Inflammatory macrophage treated with lipopolysaccharide for 1 hour (primary cell): ENCODE measurements around the gene FRMD4B.
"Not testable (repeated sequence)": the region's sequence is repeated elsewhere in the genome, so short reads cannot be mapped to it uniquely, and the experiment has no call there.

Source experiments
- DNase-seq, 2 donors: peaks; one replicate each; pipeline ENCODE4 v3.0.0-alpha.2; 2020 to 2022

FRMD4B gene

DNA sequence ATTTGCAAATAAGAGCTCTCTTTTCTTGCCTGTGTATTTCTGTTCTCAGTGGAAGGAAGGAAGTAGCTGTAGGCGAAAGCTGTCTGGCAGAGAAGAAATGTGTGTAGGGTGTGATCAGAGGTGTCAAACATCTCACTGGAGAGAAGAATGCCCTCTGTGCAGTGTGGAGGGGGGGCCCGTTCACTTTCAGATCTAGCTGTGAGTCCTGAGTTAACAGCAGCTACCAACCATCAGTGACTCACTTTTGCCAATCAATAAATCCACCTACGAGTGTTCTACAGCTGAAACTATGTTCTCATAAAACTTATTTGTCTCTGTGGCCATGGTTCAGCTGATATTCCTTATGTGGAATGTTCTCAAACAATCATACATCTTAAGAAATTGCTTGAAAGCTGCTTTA lies 103.7 kb downstream of the FRMD4B start:
- no peak for DNase-seq

DNA sequence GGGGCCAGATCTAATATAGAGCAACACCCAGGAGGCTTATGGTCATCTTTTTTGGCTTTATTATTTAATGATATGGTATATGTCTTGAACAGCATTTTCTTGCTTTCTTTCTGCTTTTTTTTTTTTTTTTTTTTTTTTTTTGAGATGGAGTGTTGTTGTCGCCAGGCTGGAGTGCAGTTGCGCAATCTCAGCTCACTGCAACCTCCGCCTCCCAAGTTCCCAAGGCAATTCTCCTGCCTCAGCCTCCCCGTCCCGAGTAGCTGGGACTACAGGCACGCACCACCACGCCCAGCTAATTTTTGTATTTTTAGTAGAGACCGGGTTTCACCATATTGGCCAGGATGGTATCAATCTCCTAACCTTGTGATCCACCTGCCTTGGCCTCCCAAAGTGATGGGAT lies 108.5 kb downstream of the FRMD4B start:
- not testable (repeated sequence) for DNase-seq

DNA sequence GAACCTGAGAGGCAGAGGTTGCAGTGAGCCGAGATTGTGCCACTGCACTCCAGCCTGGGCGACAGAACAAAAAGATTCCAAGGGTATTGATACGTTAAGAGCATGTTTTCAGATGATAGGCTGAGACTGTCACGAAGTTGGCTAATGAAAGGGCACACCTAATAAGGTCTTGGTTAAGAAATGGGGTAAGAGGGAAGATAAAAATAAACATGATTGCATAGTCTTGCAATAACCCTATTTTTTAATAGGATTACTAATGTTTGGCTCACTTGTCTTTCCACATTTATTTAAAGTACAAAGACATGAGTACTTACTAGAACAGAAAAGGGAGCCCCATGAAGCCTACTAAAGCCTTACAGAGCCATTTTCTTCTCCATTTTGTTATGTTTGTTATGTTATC lies 109.0 kb downstream of the FRMD4B start:
- peak in 1 of 2 donors; percentile 1 for DNase-seq

DNA sequence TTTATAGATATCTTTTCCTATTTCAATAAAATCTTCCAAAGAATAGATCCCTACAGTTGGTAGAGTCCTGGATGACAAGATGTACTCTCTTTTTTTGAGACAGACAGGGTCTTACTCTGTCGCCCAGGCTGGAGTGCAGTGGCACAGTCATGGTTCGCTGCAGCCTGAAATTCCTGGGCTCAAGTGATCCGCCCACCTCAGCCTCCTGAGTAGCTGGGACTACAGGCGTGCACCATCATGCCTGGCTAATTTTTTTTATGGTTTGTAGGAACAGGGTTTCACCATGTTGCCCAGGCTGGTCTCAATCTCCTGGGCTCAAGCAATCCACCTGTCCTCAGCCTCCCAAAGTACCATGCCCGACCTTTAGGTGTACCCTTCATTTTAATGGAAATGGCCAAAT lies 109.7 kb downstream of the FRMD4B start:
- DNase-seq = not testable (repeated sequence)

DNA sequence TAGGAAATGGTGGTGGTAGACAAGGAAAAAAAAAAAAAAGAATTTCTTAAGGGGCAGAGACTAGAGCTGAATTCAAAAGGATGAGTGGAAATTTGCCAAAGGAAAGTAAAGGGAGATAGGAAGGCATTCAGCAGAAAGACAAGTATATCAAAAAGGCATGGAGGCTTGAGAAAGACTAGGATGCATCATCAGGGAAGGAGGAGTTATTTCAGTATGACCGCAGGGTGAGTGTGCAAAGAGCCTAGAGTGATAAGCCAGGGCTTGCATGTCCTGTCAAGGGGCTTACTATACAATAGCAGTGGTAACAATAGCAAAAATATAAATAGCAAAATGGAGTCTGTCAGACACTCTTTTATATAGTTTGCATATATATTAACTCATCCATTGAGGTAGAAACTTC lies 112.0 kb downstream of the FRMD4B start:
- DNase-seq = no peak

DNA sequence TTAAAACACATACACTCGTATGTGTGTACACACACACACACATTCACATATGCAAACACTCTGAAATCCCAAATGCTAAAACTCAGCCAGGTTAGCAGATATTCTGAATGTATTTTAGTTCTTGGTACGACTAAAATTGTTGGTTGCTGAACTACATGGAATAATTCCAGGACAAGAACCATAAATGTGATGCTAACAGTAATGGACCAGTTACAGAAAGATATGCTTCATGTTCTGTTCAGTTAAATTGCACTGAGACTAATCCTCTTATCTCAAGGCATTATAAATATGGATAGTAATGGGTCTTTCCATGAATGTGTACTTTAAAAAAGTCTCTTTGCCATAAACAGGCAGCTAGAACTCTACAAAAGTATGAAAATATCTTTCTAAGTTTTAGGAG lies 113.3 kb downstream of the FRMD4B start:
- no peak for DNase-seq

DNA sequence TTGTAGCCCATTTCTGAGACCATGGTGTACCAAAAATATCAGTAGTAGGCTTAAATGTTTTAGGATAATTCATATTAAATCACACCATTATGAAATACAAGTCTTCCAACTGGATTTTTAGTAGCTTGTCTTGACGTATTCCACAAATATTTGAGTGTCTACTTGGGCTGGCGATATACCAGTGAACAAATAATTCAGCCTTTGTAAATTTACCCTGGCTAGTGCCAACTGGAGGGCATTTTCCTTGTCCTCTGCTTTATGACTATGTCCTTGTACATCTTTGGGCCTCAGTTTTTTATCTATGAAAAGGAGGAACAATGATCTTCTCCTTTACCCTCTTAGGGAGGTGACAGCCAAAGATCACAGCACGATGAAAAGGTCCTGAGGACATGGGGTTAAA lies 114.8 kb downstream of the FRMD4B start:
- no peak for DNase-seq

DNA sequence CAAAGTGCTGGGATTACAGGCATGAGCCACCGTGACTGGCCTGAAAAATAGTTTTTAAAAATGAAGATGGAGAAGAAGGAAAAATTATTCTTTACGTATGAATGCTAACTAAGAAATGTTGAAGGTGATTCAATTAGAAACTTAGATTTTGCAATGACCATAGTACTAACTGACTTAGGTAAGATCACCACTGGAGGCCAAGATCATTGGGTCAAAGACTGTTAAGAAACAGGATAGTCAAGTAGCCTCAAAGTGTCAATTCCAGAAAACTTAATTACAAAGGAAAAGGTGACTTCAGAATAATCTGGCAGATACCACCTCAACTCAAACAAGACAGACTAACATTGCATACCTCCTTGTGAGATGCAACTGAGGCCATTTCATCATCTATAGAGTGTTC lies 119.3 kb downstream of the FRMD4B start:
- DNase-seq = no peak

DNA sequence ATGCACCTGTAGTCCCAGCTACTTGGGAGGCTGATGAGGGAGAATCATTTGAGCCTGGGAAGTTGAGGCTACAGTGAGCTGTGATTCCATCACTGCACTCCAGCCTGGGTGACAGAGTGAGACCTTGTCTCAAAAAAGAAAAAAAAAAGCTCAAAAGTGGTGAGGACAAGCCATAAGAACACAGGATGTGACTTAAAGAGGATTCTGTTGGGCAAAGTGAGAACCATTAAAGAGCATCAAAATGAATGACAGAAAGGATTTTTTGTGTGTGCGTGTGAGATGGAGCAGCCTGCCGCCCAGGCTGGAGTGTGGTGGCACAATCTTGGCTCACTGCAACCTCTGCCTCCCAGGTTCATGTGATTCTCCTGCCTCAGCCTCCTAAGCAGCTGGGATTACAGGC lies 119.8 kb downstream of the FRMD4B start:
- not testable (repeated sequence) for DNase-seq

DNA sequence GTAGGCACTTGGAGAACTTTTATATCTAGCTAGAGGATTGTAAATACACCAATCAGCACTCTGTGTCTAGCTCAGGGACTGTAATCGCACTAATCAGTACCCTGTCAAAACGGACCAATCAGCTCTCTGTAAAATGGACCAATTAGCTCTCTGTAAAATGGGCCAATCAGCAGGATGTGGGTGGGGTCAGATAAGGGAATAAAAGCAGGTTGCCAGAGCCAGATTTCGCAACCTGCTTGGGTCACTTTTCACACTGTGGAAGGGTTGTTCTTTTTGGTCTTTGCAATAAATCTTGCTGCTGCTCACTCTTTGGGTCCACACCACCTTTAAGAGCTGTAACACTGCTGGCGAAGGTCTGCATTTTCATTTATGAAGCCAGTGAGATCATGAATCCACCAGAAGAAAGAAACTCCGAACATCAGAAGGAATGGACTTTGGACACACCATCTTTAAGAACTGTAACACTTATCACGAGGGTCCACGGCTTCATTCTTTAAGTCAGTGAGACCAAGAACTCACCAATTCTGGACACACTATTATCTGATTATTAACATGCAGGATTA lies 125.0 kb downstream of the FRMD4B start:
- not testable (repeated sequence) for DNase-seq

DNA sequence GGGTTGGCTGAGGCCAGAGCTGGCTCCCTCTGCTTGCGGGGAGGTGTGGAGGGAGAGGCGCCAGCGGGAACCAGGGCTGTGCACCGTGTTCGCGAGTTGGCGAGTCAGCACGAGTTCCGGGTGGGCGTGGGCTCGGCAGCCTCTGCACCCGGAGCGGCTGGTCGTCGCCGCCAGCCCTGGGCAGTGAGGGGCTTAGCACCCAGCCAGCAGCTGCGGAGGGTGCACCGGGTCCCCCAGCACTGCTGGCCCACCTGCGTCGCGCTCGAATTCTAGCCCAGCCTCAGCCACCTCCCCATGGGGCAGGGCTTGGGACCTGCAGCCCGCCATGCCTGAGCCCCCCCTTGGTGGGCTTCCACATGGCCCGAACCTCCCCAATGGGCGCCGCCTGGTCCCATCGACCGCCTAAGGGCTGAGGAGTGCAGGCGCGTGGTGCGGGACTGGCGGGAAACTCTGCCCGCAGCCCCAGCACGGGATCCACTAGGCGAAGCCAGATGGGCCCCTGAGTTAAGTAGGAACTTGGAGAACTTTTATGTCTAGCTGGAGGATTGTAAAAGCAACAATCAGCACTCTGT lies 125.6 kb downstream of the FRMD4B start:
- DNase-seq = no peak

DNA sequence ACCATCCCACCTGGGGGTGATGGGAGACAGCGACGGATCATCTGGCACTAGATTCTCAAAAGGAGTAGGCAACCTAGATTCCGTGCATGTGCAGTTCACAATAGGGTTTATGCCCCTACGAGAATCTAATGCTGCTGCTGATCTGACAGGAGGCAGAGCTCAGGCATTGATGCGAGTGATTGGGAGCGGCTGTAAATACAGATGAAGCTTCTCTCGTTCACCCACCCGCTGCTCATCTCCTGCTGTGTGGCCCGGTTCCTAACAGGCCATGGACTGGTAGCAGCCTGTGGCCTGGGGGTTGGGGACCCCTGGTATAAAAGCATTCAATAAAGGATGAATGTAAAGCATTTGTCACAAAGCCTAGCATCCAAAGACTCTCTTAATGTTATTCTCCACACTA lies 126.8 kb downstream of the FRMD4B start:
- DNase-seq = no peak

DNA sequence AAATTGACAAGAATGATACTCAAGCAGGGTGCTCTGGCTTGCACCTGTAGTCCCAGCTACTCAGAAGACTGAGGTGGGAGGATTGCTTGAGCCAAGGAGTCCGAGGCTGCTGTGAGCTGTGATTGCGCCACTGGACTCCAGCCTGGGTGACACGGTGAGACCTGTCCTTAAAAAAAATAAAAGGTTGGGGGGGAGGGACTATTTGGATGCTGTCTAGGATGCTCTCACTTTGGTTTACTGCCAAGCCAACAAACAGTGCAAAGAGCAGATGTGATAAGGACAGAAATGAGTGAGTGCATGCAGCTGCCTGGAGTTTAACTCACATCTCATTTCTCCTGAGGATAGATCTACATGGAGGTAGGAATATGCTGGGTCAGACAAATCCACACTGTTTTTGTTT lies 130.0 kb downstream of the FRMD4B start:
- DNase-seq = no peak

DNA sequence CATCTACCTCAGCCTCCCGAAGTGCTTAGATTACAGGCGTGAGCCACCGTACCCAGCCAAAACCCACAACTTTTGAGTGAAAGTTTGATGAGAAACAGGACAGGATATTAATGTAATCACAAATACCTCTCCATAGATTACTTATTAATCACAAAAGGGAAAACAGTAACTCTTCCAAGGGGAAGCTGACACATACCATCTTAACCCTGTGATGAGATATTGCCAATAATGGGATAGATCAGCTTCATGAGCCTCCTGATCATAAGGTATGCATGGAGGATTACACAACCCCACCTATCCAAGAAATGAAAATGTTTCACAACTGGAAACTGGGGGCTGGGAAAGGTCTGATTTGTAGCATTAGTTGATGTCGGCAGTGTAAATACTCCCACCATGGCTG lies 131.5 kb downstream of the FRMD4B start:
- DNase-seq = no peak

DNA sequence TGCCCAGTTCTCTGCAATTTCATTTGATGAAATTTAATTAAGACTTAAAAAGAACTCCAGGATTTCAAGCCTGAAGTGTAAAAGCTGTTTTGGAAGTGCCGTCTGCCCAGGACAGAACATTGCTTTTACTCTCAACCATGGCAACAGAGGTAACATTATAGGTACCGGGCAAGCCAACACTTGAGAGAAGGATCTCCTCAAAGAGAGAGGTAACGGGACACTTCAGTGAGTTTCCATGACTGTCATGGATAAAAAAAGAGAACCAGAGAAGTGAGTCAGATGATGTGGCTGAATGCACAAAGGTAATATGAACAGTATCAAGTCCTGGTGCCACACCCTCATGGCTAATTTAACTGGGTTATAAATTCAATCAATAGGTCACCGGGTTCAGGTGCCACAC lies 133.3 kb downstream of the FRMD4B start:
- no peak for DNase-seq

DNA sequence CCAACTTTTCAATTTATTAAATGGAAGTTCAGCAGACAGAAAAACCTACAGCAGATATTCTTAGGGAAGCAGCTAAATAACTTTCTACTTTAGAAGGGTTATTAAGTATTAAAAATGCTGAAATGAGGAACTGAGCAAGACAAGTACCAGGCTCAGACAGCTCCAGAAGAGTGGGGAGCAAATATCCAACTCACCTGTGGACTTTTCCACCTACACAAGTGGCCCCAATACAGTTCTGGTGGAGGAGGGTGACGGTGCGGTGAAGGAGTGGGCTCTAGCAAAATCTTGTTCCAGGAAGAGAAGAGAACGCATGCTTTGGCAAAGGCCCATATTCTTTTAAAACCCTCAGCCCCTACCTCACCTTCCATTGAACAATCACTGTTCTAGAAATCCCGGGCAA lies 133.7 kb downstream of the FRMD4B start:
- no peak for DNase-seq

DNA sequence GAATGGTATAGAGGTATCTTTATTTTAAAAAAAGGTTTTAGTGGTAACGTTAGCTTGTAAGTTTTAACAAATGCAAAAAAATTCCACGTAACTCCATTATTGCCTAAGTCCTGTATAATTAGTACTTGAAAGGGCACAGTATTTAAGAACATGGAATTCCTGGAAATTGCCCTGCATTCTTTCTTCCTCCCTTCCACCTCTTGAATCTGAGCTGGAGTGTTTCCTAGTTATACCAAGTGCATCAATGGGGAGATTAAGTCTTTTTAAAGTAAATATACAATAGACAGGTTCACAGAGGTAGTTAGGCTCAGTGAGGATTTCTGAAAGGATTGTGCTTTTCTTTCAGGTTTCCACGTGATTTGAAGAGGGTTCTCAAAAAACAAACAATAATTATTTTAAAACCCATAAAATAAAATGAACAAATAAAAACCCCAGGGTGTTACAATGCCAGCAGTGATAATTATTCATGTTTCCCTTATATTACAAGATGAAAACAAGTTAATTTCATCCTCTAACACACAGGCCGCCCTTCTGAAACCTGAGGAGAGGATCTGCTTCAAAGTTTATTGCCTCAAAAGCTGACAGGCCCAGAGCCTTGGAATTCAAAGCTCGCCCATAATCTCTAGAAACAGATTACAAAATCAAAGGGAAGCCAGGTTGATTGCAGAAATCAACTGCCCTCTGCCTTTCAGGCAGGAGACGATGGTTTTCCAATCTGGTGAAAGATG lies 134.6 kb downstream of the FRMD4B start:
- no peak for DNase-seq

DNA sequence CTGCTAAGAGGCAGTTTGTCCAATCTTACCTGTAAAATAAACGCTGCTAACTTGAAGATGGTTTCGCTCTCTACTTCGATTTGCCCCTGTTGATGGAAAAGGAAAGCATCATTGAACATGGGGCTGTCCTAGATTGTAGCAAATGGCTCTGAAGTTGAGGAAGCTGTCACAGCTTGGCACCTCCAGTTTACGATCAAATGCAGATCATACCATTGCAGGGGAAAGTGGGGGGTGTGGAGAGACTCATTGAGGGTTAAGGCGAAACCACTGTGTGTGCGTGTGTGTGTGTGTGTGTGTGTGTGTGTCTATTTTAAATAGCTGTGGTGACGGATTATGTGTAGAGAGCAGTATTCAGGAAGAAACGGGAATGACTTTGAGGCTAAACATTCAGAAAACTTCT lies 135.9 kb downstream of the FRMD4B start:
- no peak for DNase-seq

DNA sequence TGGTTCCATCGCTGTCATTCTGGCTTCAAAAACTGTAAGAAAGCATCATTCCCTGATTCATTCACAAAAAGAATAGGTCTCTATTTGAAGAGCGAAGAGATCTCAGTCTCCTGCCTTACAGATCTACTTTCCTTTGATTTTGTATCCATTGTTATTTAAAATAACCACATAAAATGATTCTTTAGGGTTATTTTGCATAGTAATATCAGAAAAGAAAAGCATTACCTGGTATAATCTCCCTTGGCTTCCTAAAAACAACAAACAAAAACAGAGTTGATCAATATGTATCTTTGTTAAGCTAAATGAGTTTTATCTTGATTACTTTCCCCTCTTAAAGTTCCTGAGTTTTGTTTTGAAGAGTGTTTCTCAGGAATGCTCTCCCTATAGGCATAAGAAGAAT lies 136.9 kb downstream of the FRMD4B start:
- DNase-seq = no peak

DNA sequence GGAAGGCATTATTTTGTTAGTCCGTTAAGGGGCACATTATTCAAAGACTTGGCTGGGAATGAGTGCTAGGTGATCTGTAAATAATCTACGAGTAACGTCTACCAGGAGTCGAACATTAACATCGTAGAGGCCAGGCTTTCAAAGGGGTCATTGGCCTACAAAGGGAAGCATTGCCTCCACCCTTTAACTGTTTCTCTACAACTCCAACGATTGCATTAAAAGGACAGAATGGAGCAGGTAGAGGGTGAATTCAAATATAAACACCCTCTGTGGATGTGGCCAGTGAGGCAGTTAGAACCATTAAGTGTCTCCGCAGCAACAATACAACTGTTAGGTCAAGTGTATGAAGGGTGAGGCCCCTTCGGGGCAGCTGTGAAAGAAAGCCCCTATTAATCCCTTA lies 137.5 kb downstream of the FRMD4B start:
- DNase-seq = no peak

DNA sequence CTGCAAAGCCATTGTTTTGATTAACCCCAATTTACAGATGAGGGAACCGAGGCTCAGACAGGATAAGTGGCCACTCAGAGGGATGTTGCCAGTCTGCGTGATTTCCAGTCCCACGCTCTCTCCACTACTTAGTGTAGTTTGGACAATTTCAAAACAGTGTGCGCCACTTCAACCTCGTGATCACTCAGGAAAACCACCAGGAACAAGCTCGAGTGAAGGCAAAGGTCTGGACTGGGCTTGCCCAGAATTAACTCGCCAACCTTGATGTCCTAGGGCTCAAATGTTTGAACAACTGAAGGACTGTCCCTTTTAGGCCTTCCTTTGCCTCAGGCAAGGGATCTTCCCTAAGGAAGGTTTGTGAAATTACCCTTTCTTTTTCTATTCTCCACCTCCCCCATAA lies 139.3 kb downstream of the FRMD4B start:
- DNase-seq = peak in 1 of 2 donors; percentile 8

DNA sequence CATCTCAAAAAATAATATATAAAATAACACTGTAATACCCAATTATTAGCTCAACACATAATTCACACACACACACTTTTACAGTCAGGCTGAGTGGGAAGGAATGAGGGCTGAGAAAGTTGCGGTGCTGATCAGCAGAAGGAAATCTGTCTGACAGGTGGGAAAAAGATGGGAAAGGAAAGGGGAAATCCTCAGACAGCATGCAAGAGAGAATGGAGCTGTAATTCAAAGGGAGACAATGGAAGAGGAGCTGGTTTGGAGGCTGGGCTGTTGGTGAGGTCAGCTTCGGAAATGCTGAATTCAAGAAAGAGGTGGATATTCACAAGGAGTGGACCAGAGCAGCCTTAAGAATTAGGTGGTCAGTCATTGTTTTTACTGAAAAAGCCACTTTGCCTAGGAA lies 141.8 kb downstream of the FRMD4B start:
- no peak for DNase-seq

DNA sequence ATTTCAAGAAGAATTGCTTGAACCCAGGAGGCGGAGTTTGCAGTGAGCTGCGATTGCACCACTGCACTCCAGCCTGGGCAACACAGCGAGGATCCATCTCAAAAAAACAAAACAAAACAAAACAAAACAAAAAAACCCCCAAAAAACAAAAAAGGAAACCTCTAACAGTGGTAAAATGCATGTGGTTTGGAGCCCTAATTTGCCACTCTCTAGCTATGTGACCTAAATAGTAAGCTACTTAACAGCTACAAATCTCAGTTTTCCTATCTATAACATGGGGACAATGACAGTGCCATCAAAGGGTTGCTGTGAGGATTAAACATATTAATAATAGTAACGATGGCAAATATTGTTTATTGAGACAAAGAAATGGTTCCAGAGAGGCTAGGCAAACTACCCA lies 144.1 kb downstream of the FRMD4B start:
- DNase-seq = no peak

DNA sequence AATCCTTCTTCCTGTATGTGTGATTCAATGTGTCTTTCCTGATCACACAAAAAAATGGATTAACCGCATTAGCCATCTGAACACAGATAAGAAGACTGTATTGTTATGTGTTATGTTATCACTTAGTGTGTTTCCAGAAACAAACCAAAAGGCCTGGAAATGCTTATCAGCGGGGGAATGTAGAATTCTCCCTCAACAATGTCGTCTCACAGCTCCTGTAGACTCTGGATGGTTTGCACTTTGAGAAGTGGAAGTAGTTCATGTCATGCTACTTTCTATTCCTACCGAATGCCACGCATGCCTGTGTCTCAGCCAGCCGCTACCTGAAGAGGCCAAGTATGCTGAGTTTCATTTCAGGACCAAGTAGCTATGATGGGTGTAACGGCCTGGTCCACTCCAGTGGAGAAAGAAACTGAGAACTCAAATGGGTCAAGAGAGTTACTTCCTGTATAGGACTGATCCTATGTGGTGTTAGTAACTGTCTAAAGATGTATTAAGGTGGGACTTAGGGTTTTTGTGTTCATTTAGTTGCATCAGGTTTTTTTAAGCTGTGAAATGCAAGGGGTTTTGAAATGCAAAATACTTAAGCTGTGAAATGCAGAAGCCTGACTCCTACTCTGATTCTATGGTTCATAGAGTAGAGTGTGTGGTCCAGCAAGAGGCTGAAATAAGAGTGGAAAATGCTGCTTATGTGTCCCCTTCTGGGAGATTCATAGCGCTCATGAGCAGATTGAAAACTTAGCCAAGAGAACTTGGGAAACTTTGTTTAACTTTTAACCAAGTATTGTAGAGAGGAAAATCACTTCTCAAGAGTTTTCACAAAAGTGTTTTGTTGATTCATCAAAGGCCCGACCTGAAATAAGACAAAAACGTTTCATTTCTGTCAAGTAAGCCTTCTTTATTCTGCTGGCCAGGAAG lies 145.0 kb downstream of the FRMD4B start:
- no peak for DNase-seq
